Heart left ventricle (tissue), 16 donors: ENCODE data around the gene GNAT1. TPM values are rescaled to one million over a fixed set of nuclear protein-coding genes. Genes with fewer than 3 reads are reported as not detected.

Experiments
- ATAC-seq, 4 donors: fragments of 200-7000 bp; cut with Tn5 transposase; one replicate each; pipeline ENCODE4 v1.9.1; 2020 to 2022; ENCODE audit warnings: moderate library complexity in 4 of 4, mild to moderate bottlenecking in 3 of 4, moderate number of reproducible peaks in 1 of 4
- DNase-seq, 5 donors: peaks; one replicate each; pipeline ENCODE4 v3.0.0-alpha.2; 2020
- H3K27ac ChIP-seq, 12 donors: fragments of 200-600 bp; sonication (generic) in 4 of 12; one replicate each; pipeline versions ENCODE4 v1.5.0 to v1.8.0; 2016 to 2022; ENCODE audit warnings: mild to moderate bottlenecking in 2 of 12
- H3K27me3 ChIP-seq, 9 donors: fragments of 200-600 bp; sonication (generic) in 2 of 9; one replicate each; pipeline versions ENCODE4 v1.5.1 to v1.8.0; 2016 to 2022; ENCODE audit warnings: mild to moderate bottlenecking in 3 of 9
- H3K36me3 ChIP-seq, 9 donors: fragments of 200-600 bp; sonication (generic) in 2 of 9; one replicate each; pipeline versions ENCODE4 v1.5.0 to v1.8.0; 2018 to 2022; ENCODE audit warnings: mild to moderate bottlenecking in 2 of 9
- H3K4me1 ChIP-seq, 12 donors: fragments of 200-600 bp; sonication (generic) in 4 of 12; one replicate each; pipeline versions ENCODE4 v1.5.0 to v1.8.0; 2016 to 2022; ENCODE audit warnings: mild to moderate bottlenecking in 3 of 12
- H3K4me3 ChIP-seq, 12 donors: fragments of 200-600 bp; sonication (generic) in 4 of 12; one replicate each; pipeline versions ENCODE4 v1.5.0 to v1.8.0; 2017 to 2022; ENCODE audit warnings: mild to moderate bottlenecking in 9 of 12, moderate library complexity in 4 of 12
- H3K9me3 ChIP-seq, 12 donors: fragments of 200-600 bp; sonication (generic) in 4 of 12; one replicate each; pipeline versions ENCODE4 v1.5.0 to v1.8.0; 2016 to 2022; ENCODE audit warnings: mild to moderate bottlenecking in 1 of 12
- POLR2A ChIP-seq, 2 donors: fragments of 450-650 bp; IDR thresholded peaks; one replicate each; pipeline ENCODE4 v1.6.1; 2017; ENCODE audit warnings: antibody characterized with exemption in 2 of 2, mild to moderate bottlenecking in 2 of 2, moderate library complexity in 2 of 2
- WGBS, 4 donors: extraction: QIAGEN DNeasy Blood & Tissue Kit in 2 of 4; methylation state at CpG; one replicate each; pipeline versions ENCODE4 v1.1.5 to v1.1.7; 2013 to 2018; 5-methylcytosine and 5-hydroxymethylcytosine counted together
- intact Hi-C, 10 donors: fragments of 100-400 bp; cut with DNase I; formaldehyde crosslinking; loops; one replicate each; pipeline versions ENCODE4 v1.11.1 to v1.14.2; 2022
- polyA plus RNA-seq, 2 donors: library from polyadenylated mRNA; stranded (reverse); fragments of 200-250 nt; gene quantifications; one replicate each; pipeline ENCODE4 v1.2.3, GENCODE V29; 2013
- total RNA-seq, 9 donors: library from RNA; depleted of rRNA in 2 of 9; stranded (reverse); fragments of >200 nt in 2 of 9; fragmentation: NEBNext Ultra II Directional in 3 of 9; extraction: Animal tissue kit (Norgen Biotek cat#: 25700) in 3 of 9; gene quantifications; one replicate each; pipeline versions ENCODE4 v1.1.0 to v1.2.4, GENCODE V29; 2016 to 2023
- TF ChIP-seq, protein P1 (sequence below), 12 donors: fragments of 200-600 bp; sonication (generic) in 4 of 12; IDR thresholded peaks; one replicate each; pipeline versions ENCODE4 v1.5.0 to v1.8.0; 2018 to 2022; ENCODE audit warnings: antibody characterized with exemption in 12 of 12, mild to moderate bottlenecking in 5 of 12
- donor health status: ischemic (EF 13 %, LVEDD 7.1; RV severe dilation, severe dysfunction).
- donor health status: healthy with polysubstance abuse.
- donor health status: DM: no; HTN: yes; CAD: no.
- donor health status: DM: no; HTN: no; CAD: no.
- donor health status: ischemic (EF 25% LVEDD 6.9; RV normal size, moderate dysfunction).
- donor health status: ischemic (EF 25% LVEDD 5.7; RV mildly dilated, moderate dysfunction).
- donor health status: healthy.
- donor health status: DM: yes; HTN: yes; CAD: no.
- donor health status: ischemic (EF 35%, LVEDD 5.7; RV mildly dilated, moderate dysfunction).
- donor health status: nonischemic (EF 11% LVEDD 7.7; RV severe dilation, severe dysfunction).
- donor health status: DM: yes; HTN: yes; CAD: no.
- donor health status: PGD.
- donor health status: ischemic (EF 29% LVEDD 5.4; RV normal size, mild dysfunction).
- donor health status: nonischemic (EF 23%, LVEDD 6.1; RV moderate dilation, normal function).

The GNAT1 gene
- total and polyA plus RNA-seq, 11 donors: 0.40 TPM; not detected in 10

DNA sequence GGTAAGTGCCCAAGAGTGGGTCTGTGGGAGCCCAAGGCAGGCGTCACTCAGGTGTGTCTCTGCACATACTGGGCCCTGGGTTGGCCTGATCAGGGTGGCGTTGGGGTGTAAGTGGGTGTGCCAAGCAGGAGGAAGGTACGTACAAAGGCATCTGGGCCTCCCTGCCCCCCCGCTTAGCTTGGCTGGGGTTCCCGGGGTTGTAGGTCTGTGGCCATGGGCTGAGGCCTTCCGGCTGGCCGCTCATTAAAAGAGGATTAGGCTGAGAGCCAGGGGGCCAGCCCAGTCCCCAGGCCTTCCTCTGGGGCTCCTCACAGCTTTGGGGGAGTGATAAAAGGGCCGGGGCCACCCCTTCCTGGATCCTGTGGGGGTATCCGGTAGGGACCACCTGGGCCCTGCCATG is 23.0 kb upstream of the GNAT1 start:
- no peaks in the 10 kb centered on the region for H3K36me3 ChIP-seq
- no peaks in the 10 kb centered on the region for H3K27me3 ChIP-seq
- 52 to 64% (median 58%) methylated on average over 6 to 9 of the region's 9 CpGs for WGBS, 4 donors
- no peaks in the 10 kb centered on the region for H3K9me3 ChIP-seq
- no peak overlapping the region for H3K4me3 ChIP-seq
- peak overlapping the region; percentile 29 to 92 (median 83) for H3K27ac ChIP-seq
- TF ChIP-seq, protein P1, sequence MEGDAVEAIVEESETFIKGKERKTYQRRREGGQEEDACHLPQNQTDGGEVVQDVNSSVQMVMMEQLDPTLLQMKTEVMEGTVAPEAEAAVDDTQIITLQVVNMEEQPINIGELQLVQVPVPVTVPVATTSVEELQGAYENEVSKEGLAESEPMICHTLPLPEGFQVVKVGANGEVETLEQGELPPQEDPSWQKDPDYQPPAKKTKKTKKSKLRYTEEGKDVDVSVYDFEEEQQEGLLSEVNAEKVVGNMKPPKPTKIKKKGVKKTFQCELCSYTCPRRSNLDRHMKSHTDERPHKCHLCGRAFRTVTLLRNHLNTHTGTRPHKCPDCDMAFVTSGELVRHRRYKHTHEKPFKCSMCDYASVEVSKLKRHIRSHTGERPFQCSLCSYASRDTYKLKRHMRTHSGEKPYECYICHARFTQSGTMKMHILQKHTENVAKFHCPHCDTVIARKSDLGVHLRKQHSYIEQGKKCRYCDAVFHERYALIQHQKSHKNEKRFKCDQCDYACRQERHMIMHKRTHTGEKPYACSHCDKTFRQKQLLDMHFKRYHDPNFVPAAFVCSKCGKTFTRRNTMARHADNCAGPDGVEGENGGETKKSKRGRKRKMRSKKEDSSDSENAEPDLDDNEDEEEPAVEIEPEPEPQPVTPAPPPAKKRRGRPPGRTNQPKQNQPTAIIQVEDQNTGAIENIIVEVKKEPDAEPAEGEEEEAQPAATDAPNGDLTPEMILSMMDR (IDR thresholded peaks at IDR 0.05): no peak
- TF ChIP-seq POLR2A (IDR thresholded peaks at IDR 0.05): no peak
- ATAC-seq (peak in 2 of 4 donors; percentile 6 to 40), DNase-seq (peak in 4 of 5 donors; percentile 47 to 70 (median 62))
- peaks cover 35 to 95% (median 82%) of the 10 kb centered on the region in 12 donors for H3K4me1 ChIP-seq
- intact Hi-C loops: no loop called here

DNA sequence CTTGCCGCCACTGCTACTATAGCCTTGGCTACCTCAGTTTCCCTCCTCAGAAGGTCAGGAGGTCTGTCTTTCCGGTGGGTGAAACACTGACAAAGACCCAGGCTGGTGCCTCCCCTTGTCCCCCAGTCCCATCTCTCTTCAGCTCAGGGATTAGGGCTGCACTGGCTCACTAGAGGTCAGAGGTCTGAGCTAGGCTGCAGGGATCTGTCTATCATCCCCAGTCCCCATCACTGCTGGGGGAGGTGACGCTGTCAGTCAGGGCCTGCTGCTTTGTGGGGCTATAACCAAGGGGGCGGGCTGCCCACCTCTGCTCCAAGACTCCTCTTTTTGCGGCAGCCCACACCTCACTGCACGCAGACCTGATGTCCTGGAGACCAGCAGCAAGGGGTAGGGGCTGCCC is 22.6 kb upstream of the GNAT1 start:
- H3K4me3 ChIP-seq: no peak overlapping the region
- peak overlapping the region; percentile 29 to 92 (median 83) for H3K27ac ChIP-seq
- intact Hi-C loops: no loop called here
- WGBS, 4 donors: 76 to 89% (median 84%) methylated on average over 5 to 6 of the region's 6 CpGs
- H3K36me3 ChIP-seq: peaks cover 0 to 2% (median 0%) of the 10 kb centered on the region in 9 donors
- no peak for ATAC-seq
- no peak for DNase-seq
- peaks cover 35 to 93% (median 78%) of the 10 kb centered on the region in 12 donors for H3K4me1 ChIP-seq
- H3K9me3 ChIP-seq: no peaks in the 10 kb centered on the region
- H3K27me3 ChIP-seq: no peaks in the 10 kb centered on the region
- TF ChIP-seq, protein P1 (IDR thresholded peaks at IDR 0.05): no peak
- no peak for TF ChIP-seq POLR2A (IDR thresholded peaks at IDR 0.05)

- TF ChIP-seq, protein P1 (IDR thresholded peaks at IDR 0.05): no peak
- no peak for TF ChIP-seq POLR2A (IDR thresholded peaks at IDR 0.05)
- peak overlapping the region; percentile 47 to 92 (median 83) for H3K27ac ChIP-seq
- peaks cover 0 to 6% (median 0%) of the 10 kb centered on the region in 9 donors for H3K36me3 ChIP-seq
- DNase-seq (peak in 1 of 5 donors; percentile 64), ATAC-seq (peak in 1 of 4 donors; percentile 1)
- intact Hi-C loops: no loop called here
- H3K9me3 ChIP-seq: no peaks in the 10 kb centered on the region
- H3K27me3 ChIP-seq: no peaks in the 10 kb centered on the region
- H3K4me3 ChIP-seq: no peak overlapping the region
- 70 to 83% (median 74%) methylated on average over 8 to 11 of the region's 11 CpGs for WGBS, 4 donors
- peaks cover 35 to 87% (median 75%) of the 10 kb centered on the region in 12 donors for H3K4me1 ChIP-seq
Measured at GRCh38 chr3:50169232-50169832, 22.1 kb upstream of the GNAT1 start.

- Histone ChIP-seq H3K4me1 (peaks cover 30 to 82% (median 69%) of the 10 kb centered on the region in 12 donors), H3K9me3 (no peaks in the 10 kb centered on the region), H3K27me3 (no peaks in the 10 kb centered on the region), H3K36me3 (peaks cover 0 to 11% (median 0%) of the 10 kb centered on the region in 9 donors), H3K27ac (peak overlapping the region; percentile 47 to 92 (median 83)), H3K4me3 (no peak overlapping the region)
- intact Hi-C loops: loop anchor here in 1 of 10 donors (5.0 kb wide), 1 partner anchor 48 kb away; no protein-coding TSS in a partner anchor
- DNase-seq (no peak), ATAC-seq (no peak)
- TF ChIP-seq, protein P1 (IDR thresholded peaks at IDR 0.05): no peak
- TF ChIP-seq POLR2A (IDR thresholded peaks at IDR 0.05): no peak
- 86 to 100% (median 94%) methylated on average over 1 of the region's 1 CpG for WGBS, 4 donors
Measured at GRCh38 chr3:50169858-50170257, 21.6 kb upstream of the GNAT1 start.
